AML-193 (cell line): ENCODE data around the gene NDUFS1.
"Not testable (repeated sequence)": the region's sequence is repeated elsewhere in the genome, so short reads cannot be mapped to it uniquely, and the experiment has no call there.

Experiments used
- DNase-seq, 2 experiments: peaks; one replicate each; lab custom pipeline; 2025; lab: John Stamatoyannopoulos, UW

NDUFS1 gene

GRCh38 chr2:206159346-206160124 lies at the start of gene NDUFS1, which contains the start of gene EEF1B2:
Gene NDUFS1, minus strand, starts transcription at chr2:206159444. Its CDS starts 5,766 bp downstream, at chr2:206153678.
Gene EEF1B2, plus strand, starts transcription at chr2:206159895. Its CDS starts 85 bp downstream, at chr2:206159980.
- DNase-seq, result peak; percentile 92 to 93

- no peak for DNase-seq
Measured at GRCh38 chr2:206208900-206209299, 49.7 kb upstream of the NDUFS1 start.

- DNase-seq, result not testable (repeated sequence)
Measured at GRCh38 chr2:206207316-206207715, 48.1 kb upstream of the NDUFS1 start.

GRCh38 chr2:206204710-206205109 lies 45.5 kb upstream of the NDUFS1 start:
- no peak for DNase-seq

- no peak for DNase-seq
Measured at GRCh38 chr2:206203331-206203730, 44.1 kb upstream of the NDUFS1 start.

GRCh38 chr2:206202446-206202845 lies 43.2 kb upstream of the NDUFS1 start:
- DNase-seq, result no peak

- no peak for DNase-seq
Measured at GRCh38 chr2:206201075-206201848, 42.0 kb upstream of the NDUFS1 start.

GRCh38 chr2:206198677-206199076 lies 39.4 kb upstream of the NDUFS1 start:
- no peak for DNase-seq

GRCh38 chr2:206193671-206194357 lies 34.6 kb upstream of the NDUFS1 start:
- no peak for DNase-seq

- DNase-seq, result no peak
Measured at GRCh38 chr2:206192157-206192556, 32.9 kb upstream of the NDUFS1 start.

GRCh38 chr2:206190689-206191088 lies 31.4 kb upstream of the NDUFS1 start:
- DNase-seq, result no peak

GRCh38 chr2:206190111-206190510 lies 30.9 kb upstream of the NDUFS1 start:
- DNase-seq, result no peak

- no peak for DNase-seq
Measured at GRCh38 chr2:206189691-206190090, 30.4 kb upstream of the NDUFS1 start.

- not testable (repeated sequence) for DNase-seq
Measured at GRCh38 chr2:206181526-206181925, 22.3 kb upstream of the NDUFS1 start.

- DNase-seq, result no peak
Measured at GRCh38 chr2:206176901-206177300, 17.7 kb upstream of the NDUFS1 start.

GRCh38 chr2:206176121-206176520 lies 16.9 kb upstream of the NDUFS1 start:
- no peak for DNase-seq

- no peak for DNase-seq
Measured at GRCh38 chr2:206173147-206173546, 13.9 kb upstream of the NDUFS1 start.

- not testable (repeated sequence) for DNase-seq
Measured at GRCh38 chr2:206171624-206172397, 12.6 kb upstream of the NDUFS1 start.

- not testable (repeated sequence) for DNase-seq
Measured at GRCh38 chr2:206168230-206168629, 9.0 kb upstream of the NDUFS1 start.

- DNase-seq, result no peak
Measured at GRCh38 chr2:206164261-206164862, 5.1 kb upstream of the NDUFS1 start.

- no peak for DNase-seq
Measured at GRCh38 chr2:206163251-206163880, 4.1 kb upstream of the NDUFS1 start.
